Adrenal gland (tissue), 12 donors: ENCODE results near the gene GATD1. TPM values are rescaled to one million over a fixed set of nuclear protein-coding genes. Genes with fewer than 3 reads are reported as not detected.

Experiments used
- DNase-seq, 7 donors: peaks; one replicate each; pipeline ENCODE4 v3.0.0-alpha.2; 2019 to 2020
- H3K27ac ChIP-seq, 5 donors: fragments of 200-600 bp; sonication (generic) in 4 of 5; 1 replicate in 3 of 5; 2 replicates in 2 of 5; pipeline versions ENCODE4 v1.5.1 to v1.8.0; 2016 to 2020; ENCODE audit warnings: mild to moderate bottlenecking in 1 of 5
- H3K27me3 ChIP-seq: fragments of 200-600 bp; 2 replicates; pipeline ENCODE4 v1.8.0; 2021
- H3K36me3 ChIP-seq, 2 donors: fragments of 200-600 bp; replicated peaks in 1 of 2; 1 replicate in 1 of 2; 2 replicates in 1 of 2; pipeline versions ENCODE4 v1.5.1 to v1.8.0; 2018 to 2022
- H3K4me1 ChIP-seq, 2 donors: fragments of 200-600 bp; replicated peaks in 1 of 2; 1 replicate in 1 of 2; 2 replicates in 1 of 2; pipeline versions ENCODE4 v1.5.1 to v1.8.0; 2018 to 2021
- H3K4me3 ChIP-seq, 4 donors: fragments of 200-600 bp; sonication (generic) in 3 of 4; one replicate each; pipeline ENCODE4 v1.5.1; 2016 to 2018
- H3K9me3 ChIP-seq, 3 donors: fragments of 200-600 bp; sonication (generic) in 1 of 3; replicated peaks in 1 of 3; 1 replicate in 2 of 3; 2 replicates in 1 of 3; pipeline versions ENCODE4 v1.5.1 to v1.8.0; 2016 to 2021
- CTCF ChIP-seq, 6 experiments: fragments of 450-650 bp in 4 of 6; fragments of 200-600 bp in 2 of 6; sonication (generic) in 1 of 6; IDR thresholded peaks; 1 replicate in 5 of 6; 2 replicates in 1 of 6; pipeline versions ENCODE4 v1.5.1 to v1.8.0; 2016 to 2021; ENCODE audit warnings: antibody characterized with exemption in 6 of 6, mild to moderate bottlenecking in 2 of 6, moderate library complexity in 1 of 6
- POLR2A ChIP-seq, 2 donors: fragments of 450-650 bp; IDR thresholded peaks; one replicate each; pipeline ENCODE4 v1.6.1; 2017; ENCODE audit warnings: antibody characterized with exemption in 2 of 2, mild to moderate bottlenecking in 2 of 2, moderate library complexity in 1 of 2
- WGBS, 4 donors: extraction: QIAGEN DNeasy Blood & Tissue Kit in 2 of 4; methylation state at CpG; one replicate each; pipeline versions ENCODE4 v1.1.5 to v1.1.7; 2013 to 2017; 5-methylcytosine and 5-hydroxymethylcytosine counted together
- intact Hi-C, 2 donors: fragments of 100-400 bp; cut with DNase I; formaldehyde crosslinking; loops; one replicate each; pipeline versions ENCODE4 v1.14.1 to v1.15.0; 2022 to 2023
- polyA plus RNA-seq, 3 donors: library from polyadenylated mRNA; stranded (reverse); fragments of 200-250 nt in 2 of 3; fragments of 350-450 nt in 1 of 3; fragmentation: Illumina TruSeq in 1 of 3; extraction: RNeasy Lipid Tissue Mini Kit (QIAGEN cat#74804) in 1 of 3; gene quantifications; one replicate each; pipeline ENCODE4 v1.2.3, GENCODE V29; 2013 to 2014
- total RNA-seq, 9 donors: library from RNA; depleted of rRNA in 4 of 9; stranded (reverse); fragments of >200 nt in 4 of 9; fragments of 120-200 nt in 1 of 9; fragmentation: NEBNext Ultra II Directional in 1 of 9; extraction: Animal tissue kit (Norgen Biotek cat#: 25700) in 1 of 9; gene quantifications; one replicate each; pipeline versions ENCODE4 v1.1.0 to v1.2.4, GENCODE V29; 2013 to 2023
- donor health status: healthy with polysubstance abuse.
- donor health status: Bipolar disorder and iron deficiency.
- donor health status: DM: yes; HTN: yes; CAD: no.
- donor health status: DM: no; HTN: no; CAD: no.
- donor health status: DM: no; HTN: no; CAD: no.
- donor health status: DM: yes; HTN: yes; CAD: no.

The GATD1 gene
- total and polyA plus RNA-seq, 12 donors = 20.3 to 176 (median 80.5) TPM

- peaks cover 28 to 38% of the 10 kb centered on the region in 2 donors for H3K4me1 ChIP-seq
- H3K36me3 ChIP-seq = no peaks in the 10 kb centered on the region
- intact Hi-C loops = no loop called here
- TF ChIP-seq CTCF (IDR thresholded peaks at IDR 0.05) (no peak), POLR2A (IDR thresholded peaks at IDR 0.05) (no peak)
- H3K4me3 ChIP-seq = no peak overlapping the region
- H3K27me3 ChIP-seq = no peaks in the 10 kb centered on the region
- peak in 2 of 7 donors; percentile 10 to 16 for DNase-seq
- H3K27ac ChIP-seq = no peak overlapping the region
- no peaks in the 10 kb centered on the region for H3K9me3 ChIP-seq
- WGBS, 4 donors = 94 to 96% (median 94%) methylated on average over 8 to 23 of the region's 23 CpGs
Observed at GRCh38 chr11:778976-779954, 2.0 kb upstream of the GATD1 start.

- Histone ChIP-seq H3K27me3 (no peaks in the 10 kb centered on the region), H3K4me1 (peaks cover 38 to 41% of the 10 kb centered on the region in 2 donors), H3K36me3 (peaks cover 0 to 14% of the 10 kb centered on the region in 2 donors), H3K4me3 (peak overlapping the region in 3 of 4 donors; percentile 35 to 94 (median 61)), H3K9me3 (no peaks in the 10 kb centered on the region), H3K27ac (peak overlapping the region in 4 of 5 donors; percentile 16 to 89 (median 75))
- intact Hi-C loops = no loop called here
- peak in 6 of 7 donors; percentile 41 to 47 (median 44) for DNase-seq
- WGBS, 4 donors = 0 to 3% (median 2%) methylated on average over 6 to 64 of the region's 65 CpGs; no CpG with 5 or more reads in 1 of the 4 donors
- TF ChIP-seq CTCF (IDR thresholded peaks at IDR 0.05) = no peak
Observed at GRCh38 chr11:776561-777287, 563 bp downstream of the GATD1 start.

GRCh38 chr11:776263-776560, 1.1 kb downstream of the GATD1 start:
- WGBS, 4 donors = 31 to 65% (median 37%) methylated on average over 5 to 11 of the region's 11 CpGs
- H3K36me3 ChIP-seq = peaks cover 0 to 19% of the 10 kb centered on the region in 2 donors
- H3K9me3 ChIP-seq = no peaks in the 10 kb centered on the region
- no peaks in the 10 kb centered on the region for H3K27me3 ChIP-seq
- peak in 1 of 7 donors; percentile 17 for DNase-seq
- peak overlapping the region in 3 of 4 donors; percentile 35 to 94 (median 61) for H3K4me3 ChIP-seq
- intact Hi-C loops = no loop called here
- peak overlapping the region in 4 of 5 donors; percentile 16 to 89 (median 62) for H3K27ac ChIP-seq
- no peak for TF ChIP-seq CTCF (IDR thresholded peaks at IDR 0.05)
- TF ChIP-seq POLR2A (IDR thresholded peaks at IDR 0.05) = no peak
- H3K4me1 ChIP-seq = peaks cover 38 to 41% of the 10 kb centered on the region in 2 donors
